ENCODE measurements around the gene BNIP5.

DNA sequence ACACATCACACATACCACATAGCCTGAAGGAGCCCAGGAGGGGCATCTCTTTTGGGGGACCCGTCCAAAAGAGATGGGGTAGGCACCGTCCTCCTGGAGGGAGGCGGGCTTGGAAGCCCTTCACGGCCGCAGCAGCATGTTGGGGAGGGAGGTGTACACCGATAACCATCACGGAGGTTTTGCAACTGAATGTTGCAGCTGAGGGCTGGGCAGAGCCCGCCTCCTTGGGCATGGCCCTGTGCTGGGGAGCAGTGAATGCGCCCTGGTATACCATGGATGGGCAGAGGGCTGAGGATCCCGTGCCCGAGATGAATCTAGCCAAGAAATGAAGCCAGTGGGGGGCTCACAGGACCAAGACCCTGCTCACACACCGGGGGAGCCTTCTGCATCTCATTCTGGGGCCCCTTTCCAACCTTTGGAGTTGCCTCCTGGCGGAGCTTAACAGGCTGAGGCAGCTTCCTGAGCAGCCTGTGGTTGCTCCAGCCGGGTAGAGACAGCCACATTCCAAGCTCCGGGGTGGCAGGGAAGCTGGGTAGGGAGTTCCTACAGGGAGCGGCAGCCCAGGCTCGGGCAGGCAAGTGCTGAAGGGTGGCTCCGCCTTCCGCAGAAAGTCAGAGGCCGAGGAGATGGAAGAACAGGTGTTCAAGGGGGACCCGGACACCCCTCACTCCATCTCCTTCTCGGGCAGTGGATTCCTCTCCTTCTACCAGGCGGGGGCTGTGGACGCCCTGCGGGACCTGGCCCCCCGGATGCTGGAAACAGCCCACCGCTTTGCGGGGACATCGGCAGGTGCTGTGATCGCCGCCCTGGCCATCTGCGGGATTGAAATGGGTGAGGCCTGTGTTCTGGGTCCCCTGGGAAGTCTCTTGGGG is 66.6 kb downstream of the BNIP5 start, which contains the start of gene PNPLA1:
- TF ChIP-seq, protein P1, sequence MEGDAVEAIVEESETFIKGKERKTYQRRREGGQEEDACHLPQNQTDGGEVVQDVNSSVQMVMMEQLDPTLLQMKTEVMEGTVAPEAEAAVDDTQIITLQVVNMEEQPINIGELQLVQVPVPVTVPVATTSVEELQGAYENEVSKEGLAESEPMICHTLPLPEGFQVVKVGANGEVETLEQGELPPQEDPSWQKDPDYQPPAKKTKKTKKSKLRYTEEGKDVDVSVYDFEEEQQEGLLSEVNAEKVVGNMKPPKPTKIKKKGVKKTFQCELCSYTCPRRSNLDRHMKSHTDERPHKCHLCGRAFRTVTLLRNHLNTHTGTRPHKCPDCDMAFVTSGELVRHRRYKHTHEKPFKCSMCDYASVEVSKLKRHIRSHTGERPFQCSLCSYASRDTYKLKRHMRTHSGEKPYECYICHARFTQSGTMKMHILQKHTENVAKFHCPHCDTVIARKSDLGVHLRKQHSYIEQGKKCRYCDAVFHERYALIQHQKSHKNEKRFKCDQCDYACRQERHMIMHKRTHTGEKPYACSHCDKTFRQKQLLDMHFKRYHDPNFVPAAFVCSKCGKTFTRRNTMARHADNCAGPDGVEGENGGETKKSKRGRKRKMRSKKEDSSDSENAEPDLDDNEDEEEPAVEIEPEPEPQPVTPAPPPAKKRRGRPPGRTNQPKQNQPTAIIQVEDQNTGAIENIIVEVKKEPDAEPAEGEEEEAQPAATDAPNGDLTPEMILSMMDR (IDR thresholded peaks at IDR 0.05), result no peak
- TF ChIP-seq POLR2AphosphoS5 (IDR thresholded peaks at IDR 0.05), result no peak
- no peak for TF ChIP-seq EP300 (IDR thresholded peaks at IDR 0.05)
- no peak for TF ChIP-seq POLR2A (IDR thresholded peaks at IDR 0.05; ENCODE audit: low read depth)

Data from esophagus muscularis mucosa (tissue), 4 donors.